ENCODE results near the gene SRSF3. TPM values are rescaled to one million over a fixed set of nuclear protein-coding genes. Genes with fewer than 3 reads are reported as not detected.

The SRSF3 gene
- total RNA-seq, 2 donors from 2014 or later = 252 to 372 TPM

DNA sequence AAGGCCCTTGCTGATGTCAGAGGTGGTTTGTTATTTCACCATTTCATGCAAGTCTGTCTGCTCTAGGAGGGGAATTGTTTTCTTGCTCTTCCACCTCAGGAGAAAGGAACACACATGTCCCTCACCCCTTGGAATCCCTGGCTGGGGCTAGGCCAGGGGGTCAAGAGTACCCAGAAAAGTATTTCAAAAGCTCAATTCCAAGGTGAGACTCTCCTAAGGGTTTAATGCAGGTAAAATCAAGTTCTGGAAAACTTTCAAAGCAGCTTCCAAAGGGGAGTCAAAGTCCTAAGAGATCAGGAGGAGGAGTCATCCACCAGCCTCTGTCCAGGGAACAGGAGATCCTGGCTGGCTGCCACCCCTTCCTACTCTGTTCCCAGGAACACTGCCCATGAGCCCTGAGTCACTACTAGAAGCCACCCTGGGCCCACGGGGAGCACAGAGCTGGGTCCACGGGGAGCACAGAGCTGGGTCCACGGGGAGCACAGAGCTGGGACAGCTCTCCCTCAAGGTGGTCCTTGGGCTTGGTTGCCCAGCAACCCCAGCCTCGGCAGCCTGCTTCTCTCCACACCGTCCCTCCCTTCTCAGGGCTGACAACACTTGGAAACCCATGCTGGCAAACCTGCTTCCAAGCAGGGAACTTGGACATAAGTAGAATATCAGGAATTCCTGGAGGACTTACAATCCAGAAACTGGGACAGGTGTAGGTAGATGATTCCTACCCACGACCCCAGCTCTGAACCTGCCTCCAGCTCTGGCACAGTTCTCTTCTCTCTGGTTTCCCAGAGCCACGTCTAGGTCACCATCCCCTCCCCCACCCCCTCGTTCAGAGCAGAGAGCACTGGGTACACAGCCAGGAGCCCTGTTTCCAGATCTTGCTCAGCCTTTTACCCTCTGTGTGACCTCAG, 49.0 kb downstream of the SRSF3 start:
- H3K4me1 ChIP-seq = peaks cover 5% of the 10 kb centered on the region
- intact Hi-C loops (cut with DNase I) = no loop called here
- H3K36me3 ChIP-seq = no peaks in the 10 kb centered on the region
- no peak overlapping the region for H3K4me3 ChIP-seq
- H3K9ac ChIP-seq (ENCODE audit: low read depth in 2 of 2, low read length in 2 of 2) = peak overlapping the region in 1 of 2 donors; percentile 72
- H3K27ac ChIP-seq = peak overlapping the region; percentile 74
- H3K9me3 ChIP-seq = no peaks in the 10 kb centered on the region
- peak; percentile 97 for DNase-seq
- H3K27me3 ChIP-seq = no peaks in the 10 kb centered on the region
- TF ChIP-seq, protein P1, sequence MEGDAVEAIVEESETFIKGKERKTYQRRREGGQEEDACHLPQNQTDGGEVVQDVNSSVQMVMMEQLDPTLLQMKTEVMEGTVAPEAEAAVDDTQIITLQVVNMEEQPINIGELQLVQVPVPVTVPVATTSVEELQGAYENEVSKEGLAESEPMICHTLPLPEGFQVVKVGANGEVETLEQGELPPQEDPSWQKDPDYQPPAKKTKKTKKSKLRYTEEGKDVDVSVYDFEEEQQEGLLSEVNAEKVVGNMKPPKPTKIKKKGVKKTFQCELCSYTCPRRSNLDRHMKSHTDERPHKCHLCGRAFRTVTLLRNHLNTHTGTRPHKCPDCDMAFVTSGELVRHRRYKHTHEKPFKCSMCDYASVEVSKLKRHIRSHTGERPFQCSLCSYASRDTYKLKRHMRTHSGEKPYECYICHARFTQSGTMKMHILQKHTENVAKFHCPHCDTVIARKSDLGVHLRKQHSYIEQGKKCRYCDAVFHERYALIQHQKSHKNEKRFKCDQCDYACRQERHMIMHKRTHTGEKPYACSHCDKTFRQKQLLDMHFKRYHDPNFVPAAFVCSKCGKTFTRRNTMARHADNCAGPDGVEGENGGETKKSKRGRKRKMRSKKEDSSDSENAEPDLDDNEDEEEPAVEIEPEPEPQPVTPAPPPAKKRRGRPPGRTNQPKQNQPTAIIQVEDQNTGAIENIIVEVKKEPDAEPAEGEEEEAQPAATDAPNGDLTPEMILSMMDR (IDR thresholded peaks at IDR 0.05) = no peak

GRCh38 chr6:36643977-36644376, 49.8 kb downstream of the SRSF3 start:
- Histone ChIP-seq H3K27ac (no peak overlapping the region), H3K4me1 (peaks cover 5% of the 10 kb centered on the region), H3K27me3 (no peaks in the 10 kb centered on the region), H3K9me3 (no peaks in the 10 kb centered on the region), H3K9ac (ENCODE audit: low read depth in 2 of 2, low read length in 2 of 2) (peak overlapping the region in 1 of 2 donors; percentile 72), H3K36me3 (no peaks in the 10 kb centered on the region), H3K4me3 (no peak overlapping the region)
- no peak for DNase-seq
- intact Hi-C loops (cut with DNase I) = no loop called here
- TF ChIP-seq, protein P1 (IDR thresholded peaks at IDR 0.05) = no peak

DNA sequence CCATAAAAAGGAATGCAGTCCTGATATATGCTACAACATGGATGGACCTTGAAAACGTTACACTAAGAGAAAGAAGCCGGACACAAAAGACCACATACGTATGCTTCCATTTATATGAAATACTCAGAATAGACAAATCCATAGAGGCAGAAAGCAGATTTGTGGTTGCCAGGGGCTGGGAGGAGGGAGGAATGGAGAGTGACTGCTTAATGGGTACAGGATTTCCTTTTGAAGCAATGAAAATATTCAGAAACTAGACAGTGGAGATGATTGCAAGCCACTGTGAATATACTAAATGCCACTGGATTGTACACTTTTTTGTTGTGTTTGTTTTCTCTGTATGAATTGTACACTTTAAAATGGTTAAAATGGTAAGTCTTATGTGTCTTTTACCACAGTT, 54.9 kb downstream of the SRSF3 start:
- no peak for DNase-seq
- Histone ChIP-seq H3K27ac (no peak overlapping the region), H3K27me3 (no peaks in the 10 kb centered on the region), H3K9ac (ENCODE audit: low read depth in 2 of 2, low read length in 2 of 2) (no peak overlapping the region), H3K9me3 (no peaks in the 10 kb centered on the region), H3K36me3 (no peaks in the 10 kb centered on the region), H3K4me3 (no peak overlapping the region), H3K4me1 (peaks cover 3% of the 10 kb centered on the region)
- intact Hi-C loops (cut with DNase I) = no loop called here
- TF ChIP-seq, protein P1 (IDR thresholded peaks at IDR 0.05) = no peak

GRCh38 chr6:36649701-36650484, 55.7 kb downstream of the SRSF3 start:
- no peaks in the 10 kb centered on the region for H3K9me3 ChIP-seq
- H3K4me3 ChIP-seq = no peak overlapping the region
- DNase-seq = no peak
- H3K36me3 ChIP-seq = no peaks in the 10 kb centered on the region
- intact Hi-C loops (cut with DNase I) = no loop called here
- H3K4me1 ChIP-seq = peaks cover 3% of the 10 kb centered on the region
- TF ChIP-seq, protein P1 (IDR thresholded peaks at IDR 0.05) = no peak
- no peaks in the 10 kb centered on the region for H3K27me3 ChIP-seq
- no peak overlapping the region for H3K27ac ChIP-seq
- no peak overlapping the region for H3K9ac ChIP-seq (ENCODE audit: low read depth in 2 of 2, low read length in 2 of 2)

GRCh38 chr6:36650848-36651478, 56.8 kb downstream of the SRSF3 start:
- DNase-seq = peak; percentile 63
- Histone ChIP-seq H3K27ac (peak overlapping the region; percentile 28), H3K9ac (ENCODE audit: low read depth in 2 of 2, low read length in 2 of 2) (peak overlapping the region in 1 of 2 donors; percentile 35), H3K4me3 (no peak overlapping the region), H3K27me3 (no peaks in the 10 kb centered on the region), H3K4me1 (peaks cover 3% of the 10 kb centered on the region), H3K36me3 (no peaks in the 10 kb centered on the region), H3K9me3 (no peaks in the 10 kb centered on the region)
- intact Hi-C loops (cut with DNase I) = no loop called here
- TF ChIP-seq, protein P1 (IDR thresholded peaks at IDR 0.05) = no peak

Data from colonic mucosa (tissue), 4 donors.